ENCODE measurements around the gene NAALADL2.

DNA sequence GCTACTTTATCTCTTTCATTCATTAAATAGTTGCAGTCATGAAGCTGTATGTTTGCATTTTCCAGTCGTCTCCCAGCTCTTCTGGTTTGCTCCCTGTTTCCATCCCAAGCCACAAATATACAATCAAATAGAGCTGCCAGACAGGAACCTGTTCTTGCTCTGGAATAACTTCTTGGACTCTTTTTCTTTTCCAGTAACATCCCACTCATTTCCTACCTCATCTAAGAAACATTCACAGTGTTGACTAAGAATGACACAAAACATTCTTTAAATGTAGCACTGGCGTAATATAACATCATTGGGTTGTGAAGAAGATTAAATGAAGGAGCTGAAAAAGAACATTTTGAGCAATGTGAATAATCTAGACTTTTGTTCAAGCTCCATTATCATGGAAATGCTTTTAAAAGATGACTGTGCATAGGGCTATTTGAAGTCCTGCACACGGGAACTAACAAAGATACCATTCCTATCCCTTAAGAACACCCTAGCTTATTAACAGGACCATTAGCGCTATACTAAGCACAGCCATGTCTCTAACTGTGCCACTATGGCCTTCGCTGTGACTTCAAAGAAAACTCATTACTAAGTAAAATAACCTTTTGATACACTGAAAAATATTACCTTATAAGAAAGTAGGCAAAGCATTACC lies 574.0 kb downstream of the NAALADL2 start:
- TF ChIP-seq EP300 (conservative IDR thresholded peaks at IDR 0.05; ENCODE audit: poor library complexity, severe bottlenecking) (no peak), CTCF (IDR thresholded peaks at IDR 0.05; ENCODE audit: poor library complexity, severe bottlenecking) (no peak), POLR2AphosphoS5 (IDR thresholded peaks at IDR 0.05) (no peak)
